ENCODE results near the gene PRAMEF9. TPM values are rescaled to one million over a fixed set of nuclear protein-coding genes. Genes with fewer than 3 reads are reported as not detected.
A peak's percentile ranks its signal among the peaks of the same experiment; 100 is the strongest.
"Not testable (repeated sequence)": the region's sequence is repeated elsewhere in the genome, so short reads cannot be mapped to it uniquely, and the experiment has no call there.

PRAMEF9 gene
- total and polyA plus RNA-seq, 3 donors from 2014 or later: not detected

DNA sequence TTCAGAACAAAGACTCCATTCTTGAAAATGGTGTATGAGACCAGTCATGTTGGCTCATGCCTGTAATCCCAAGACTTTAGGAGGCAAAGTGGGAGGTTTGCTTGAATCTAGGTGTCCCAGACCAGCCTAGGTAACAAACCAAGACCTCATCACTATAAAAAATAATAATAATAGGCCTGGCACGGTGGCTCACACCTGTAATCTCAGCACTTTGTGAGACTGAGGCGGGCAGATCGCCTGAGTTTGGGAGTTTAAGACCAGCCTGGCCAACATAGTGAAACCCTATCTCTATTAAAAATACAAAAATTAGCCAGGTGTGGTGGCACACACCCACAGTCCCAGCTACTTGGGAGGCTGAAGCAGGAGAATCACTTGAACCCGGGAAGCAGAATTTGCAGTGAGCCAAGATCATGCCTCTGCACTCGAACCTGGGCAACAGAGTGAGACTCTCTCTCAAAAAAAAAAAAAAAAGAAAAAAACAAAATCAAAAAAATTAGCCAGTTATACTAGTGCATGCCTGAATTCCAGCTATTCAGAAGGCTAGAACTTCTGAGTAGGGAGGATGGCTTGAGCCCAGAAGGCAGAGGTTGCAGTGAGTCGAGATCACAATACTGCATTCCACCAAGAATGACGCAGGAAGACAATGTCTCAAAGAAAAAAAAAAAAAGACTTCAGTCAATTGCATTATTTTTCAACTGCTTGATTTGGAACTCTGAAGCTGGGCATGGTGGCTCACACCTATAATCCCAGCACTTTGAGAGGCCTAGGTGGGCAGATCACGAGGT lies 55.8 kb downstream of the PRAMEF9 start:
- H3K27ac ChIP-seq; H3K36me3 ChIP-seq (ENCODE audit: low read depth, missing control alignments); H3K27me3 ChIP-seq; H3K4me3 ChIP-seq; DNase-seq; H3K4me1 ChIP-seq; intact Hi-C loops (cut with DNase I; ENCODE audit: low total_unique reads); H3K9me3 ChIP-seq: not testable (repeated sequence)
- WGBS, 2 donors: 88 to 91% methylated on average over 8 of the region's 8 CpGs

DNA sequence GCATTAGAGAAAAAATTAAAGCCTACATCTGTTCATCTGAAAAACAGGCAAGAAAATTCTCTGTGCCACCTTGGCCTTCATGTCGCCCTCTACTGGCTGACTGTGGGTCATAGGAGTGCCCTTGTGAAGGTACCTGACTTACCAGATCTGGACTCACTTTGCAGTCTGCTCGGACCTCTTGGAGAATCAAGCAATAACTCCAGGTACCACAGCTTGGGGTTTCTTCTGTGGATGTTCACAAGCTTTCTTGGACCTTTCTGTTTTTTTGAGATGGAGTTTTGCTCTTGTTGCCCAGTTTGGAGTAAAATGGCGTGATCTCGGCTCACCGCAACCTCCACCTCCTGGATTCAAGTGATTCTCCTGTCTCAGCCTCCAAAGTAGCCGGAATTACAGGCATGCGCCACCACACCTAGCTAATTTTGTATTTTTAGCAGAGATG lies 56.7 kb downstream of the PRAMEF9 start:
- intact Hi-C loops (cut with DNase I; ENCODE audit: low total_unique reads): no loop called here
- no peaks in the 10 kb centered on the region for H3K9me3 ChIP-seq

More for the DNA sequence above, 56.7 kb downstream of the PRAMEF9 start:
- no peak overlapping the region for H3K27ac ChIP-seq
- 86% methylated on average over 7 of the region's 7 CpGs for WGBS, 2 donors
- H3K4me3 ChIP-seq: no peak overlapping the region
- DNase-seq: peak; percentile 63
- no peaks in the 10 kb centered on the region for H3K27me3 ChIP-seq
- no peaks in the 10 kb centered on the region for H3K4me1 ChIP-seq
- no peaks in the 10 kb centered on the region for H3K36me3 ChIP-seq (ENCODE audit: low read depth, missing control alignments)
- no peak for TF ChIP-seq POLR2A (IDR thresholded peaks at IDR 0.05)
- TF ChIP-seq, protein P1, sequence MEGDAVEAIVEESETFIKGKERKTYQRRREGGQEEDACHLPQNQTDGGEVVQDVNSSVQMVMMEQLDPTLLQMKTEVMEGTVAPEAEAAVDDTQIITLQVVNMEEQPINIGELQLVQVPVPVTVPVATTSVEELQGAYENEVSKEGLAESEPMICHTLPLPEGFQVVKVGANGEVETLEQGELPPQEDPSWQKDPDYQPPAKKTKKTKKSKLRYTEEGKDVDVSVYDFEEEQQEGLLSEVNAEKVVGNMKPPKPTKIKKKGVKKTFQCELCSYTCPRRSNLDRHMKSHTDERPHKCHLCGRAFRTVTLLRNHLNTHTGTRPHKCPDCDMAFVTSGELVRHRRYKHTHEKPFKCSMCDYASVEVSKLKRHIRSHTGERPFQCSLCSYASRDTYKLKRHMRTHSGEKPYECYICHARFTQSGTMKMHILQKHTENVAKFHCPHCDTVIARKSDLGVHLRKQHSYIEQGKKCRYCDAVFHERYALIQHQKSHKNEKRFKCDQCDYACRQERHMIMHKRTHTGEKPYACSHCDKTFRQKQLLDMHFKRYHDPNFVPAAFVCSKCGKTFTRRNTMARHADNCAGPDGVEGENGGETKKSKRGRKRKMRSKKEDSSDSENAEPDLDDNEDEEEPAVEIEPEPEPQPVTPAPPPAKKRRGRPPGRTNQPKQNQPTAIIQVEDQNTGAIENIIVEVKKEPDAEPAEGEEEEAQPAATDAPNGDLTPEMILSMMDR (IDR thresholded peaks at IDR 0.05): peak in 1 of 3 experiments; percentile 22

Other genes starting within 250 kb of the PRAMEF9 start
- gene PRAMEF6, start 224.3 kb upstream of the PRAMEF9 start, total RNA-seq: not detected
- not detected for gene PRAMEF6, start 224.3 kb upstream of the PRAMEF9 start, polyA plus RNA-seq (ENCODE audit: insufficient read depth, low read depth, low replicate concordance)
- under 1 TPM in 1 of 2 donors, not detected in 1; 0.12 TPM for gene PRAMEF27, start 115.3 kb upstream of the PRAMEF9 start, total RNA-seq
- not detected for gene PRAMEF27, start 115.3 kb upstream of the PRAMEF9 start, polyA plus RNA-seq (ENCODE audit: insufficient read depth, low read depth, low replicate concordance)
- not detected for gene HNRNPCL3, start 111.1 kb upstream of the PRAMEF9 start, total RNA-seq
- not detected for gene HNRNPCL3, start 111.1 kb upstream of the PRAMEF9 start, polyA plus RNA-seq (ENCODE audit: insufficient read depth, low read depth, low replicate concordance)
- gene PRAMEF25, start 101.1 kb upstream of the PRAMEF9 start, total RNA-seq: under 1 TPM in 1 of 2 donors, not detected in 1; 0.16 TPM
- gene PRAMEF25, start 101.1 kb upstream of the PRAMEF9 start, polyA plus RNA-seq (ENCODE audit: insufficient read depth, low read depth, low replicate concordance): not detected
- under 1 TPM in 1 of 2 donors, not detected in 1; 0.25 TPM for gene HNRNPCL2, start 55.0 kb upstream of the PRAMEF9 start, total RNA-seq
- not detected for gene HNRNPCL2, start 55.0 kb upstream of the PRAMEF9 start, polyA plus RNA-seq (ENCODE audit: insufficient read depth, low read depth, low replicate concordance)
- gene PRAMEF26, start 15.8 kb upstream of the PRAMEF9 start, total RNA-seq: not detected
- not detected for gene PRAMEF26, start 15.8 kb upstream of the PRAMEF9 start, polyA plus RNA-seq (ENCODE audit: insufficient read depth, low read depth, low replicate concordance)
- not detected for gene HNRNPCL4, start 6.2 kb upstream of the PRAMEF9 start, total RNA-seq
- gene HNRNPCL4, start 6.2 kb upstream of the PRAMEF9 start, polyA plus RNA-seq (ENCODE audit: insufficient read depth, low read depth, low replicate concordance): not detected
- not detected for gene PRAMEF13, start 29.6 kb downstream of the PRAMEF9 start, total RNA-seq
- not detected for gene PRAMEF13, start 29.6 kb downstream of the PRAMEF9 start, polyA plus RNA-seq (ENCODE audit: insufficient read depth, low read depth, low replicate concordance)
- under 1 TPM in 1 of 2 donors, not detected in 1; 0.19 TPM for gene PRAMEF18, start 54.3 kb downstream of the PRAMEF9 start, total RNA-seq
- not detected for gene PRAMEF18, start 54.3 kb downstream of the PRAMEF9 start, polyA plus RNA-seq (ENCODE audit: insufficient read depth, low read depth, low replicate concordance)
- gene PRAMEF5, start 82.3 kb downstream of the PRAMEF9 start, total RNA-seq: not detected
- not detected for gene PRAMEF5, start 82.3 kb downstream of the PRAMEF9 start, polyA plus RNA-seq (ENCODE audit: insufficient read depth, low read depth, low replicate concordance)
- gene PRAMEF8, start 113.3 kb downstream of the PRAMEF9 start, total RNA-seq: under 1 TPM in 1 of 2 donors, not detected in 1; 0.12 TPM
- gene PRAMEF8, start 113.3 kb downstream of the PRAMEF9 start, polyA plus RNA-seq (ENCODE audit: insufficient read depth, low read depth, low replicate concordance): not detected
- gene PRAMEF33, start 131.7 kb downstream of the PRAMEF9 start, total RNA-seq: not detected
- not detected for gene PRAMEF33, start 131.7 kb downstream of the PRAMEF9 start, polyA plus RNA-seq (ENCODE audit: insufficient read depth, low read depth, low replicate concordance)
- gene PRAMEF15, start 143.7 kb downstream of the PRAMEF9 start, total RNA-seq: under 1 TPM in 1 of 2 donors, not detected in 1; 0.19 TPM
- not detected for gene PRAMEF15, start 143.7 kb downstream of the PRAMEF9 start, polyA plus RNA-seq (ENCODE audit: insufficient read depth, low read depth, low replicate concordance)
- under 1 TPM in 1 of 2 donors, not detected in 1; 0.31 TPM for gene PRAMEF14, start 175.3 kb downstream of the PRAMEF9 start, total RNA-seq
- 0.24 TPM for gene PRAMEF14, start 175.3 kb downstream of the PRAMEF9 start, polyA plus RNA-seq (ENCODE audit: insufficient read depth, low read depth, low replicate concordance)
- not detected for gene PRAMEF19, start 200.1 kb downstream of the PRAMEF9 start, total RNA-seq
- not detected for gene PRAMEF19, start 200.1 kb downstream of the PRAMEF9 start, polyA plus RNA-seq (ENCODE audit: insufficient read depth, low read depth, low replicate concordance)
- gene PRAMEF17, start 217.8 kb downstream of the PRAMEF9 start, total RNA-seq: under 1 TPM in 1 of 2 donors, not detected in 1; 0.31 TPM
- not detected for gene PRAMEF17, start 217.8 kb downstream of the PRAMEF9 start, polyA plus RNA-seq (ENCODE audit: insufficient read depth, low read depth, low replicate concordance)
- gene PRAMEF20, start 238.6 kb downstream of the PRAMEF9 start, total RNA-seq: under 1 TPM; 0.62 to 0.87 TPM
- 0.28 TPM for gene PRAMEF20, start 238.6 kb downstream of the PRAMEF9 start, polyA plus RNA-seq (ENCODE audit: insufficient read depth, low read depth, low replicate concordance)